ENCODE measurements around the gene GDPD5. TPM values are rescaled to one million over a fixed set of nuclear protein-coding genes. Genes with fewer than 3 reads are reported as not detected.

GDPD5 gene
- total and polyA plus RNA-seq, 10 of the 15 experiments (the other 5 are each of a cell fraction or from before 2014, with no cell fraction given), result 0.10 to 30.0 (median 6.7) TPM

DNA sequence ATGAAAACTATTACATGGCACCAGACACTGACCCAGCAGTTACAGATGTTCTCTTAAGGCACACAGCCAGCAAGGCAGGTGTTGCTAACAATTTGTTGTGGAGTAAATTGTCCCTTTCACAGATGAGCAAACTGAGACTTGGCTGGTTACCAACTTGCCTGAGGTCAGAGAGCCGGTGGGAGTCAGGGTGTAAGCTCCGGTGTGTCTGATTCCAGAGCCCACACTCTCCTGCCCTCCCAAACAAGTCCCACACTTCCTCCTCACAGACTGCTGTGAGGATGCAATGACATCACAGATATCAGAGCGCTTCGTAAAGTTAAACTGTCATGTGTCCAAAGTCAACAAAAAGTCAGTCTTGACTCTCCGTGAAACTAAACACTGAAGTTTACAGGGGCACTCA lies 12.5 kb downstream of the GDPD5 start:
- SMC1A ChIA-PET (ENCODE audit: uncharacterized antibody, unreplicated experiment), result no interaction called here
- H3K4me2 ChIP-seq (ENCODE audit: control insufficient read depth, insufficient read depth), result no peak overlapping the region
- no peaks in the 10 kb centered on the region; a peak in 1 of 4 replicates for H3K27me3 ChIP-seq (replicated peaks in 1 of 2; ENCODE audit: control insufficient read depth in 2 of 2, insufficient read depth in 2 of 2, low read length in 1 of 2)
- intact Hi-C loops (cut with micrococcal nuclease; ENCODE audit: unreplicated experiment) (no loop called here), in situ Hi-C loops (cut with MboI) (no loop called here)
- no peak overlapping the region for H3K27ac ChIP-seq (ENCODE audit: control insufficient read depth, insufficient read depth)
- CTCF ChIA-PET, result interaction anchor here (0.7 kb wide), 1 partner anchor 11 kb away, joined by 3 read pairs; no protein-coding TSS in a partner anchor
- H3K36me3 ChIP-seq (ENCODE audit: control insufficient read depth in 2 of 2, insufficient read depth in 2 of 2, low read length in 1 of 2), result no peaks in the 10 kb centered on the region
- no peak overlapping the region for H3K4me3 ChIP-seq
- RAD21 ChIA-PET (ENCODE audit: unreplicated experiment), result no interaction called here
- no peaks in the 10 kb centered on the region for H4K20me1 ChIP-seq (ENCODE audit: control insufficient read depth, insufficient read depth)
- FAIRE-seq (no peak), DNase-seq (ENCODE audit: low read depth, low spot score) (no peak), ATAC-seq (no peak)
- peaks cover 19% of the 10 kb centered on the region for H3K4me1 ChIP-seq (ENCODE audit: control insufficient read depth, insufficient read depth, low read length)
- no TSS peak for BruUV-seq (replicated peaks)
- WGBS (ENCODE audit: insufficient coverage, insufficient replicate concordance, low lambda C conversion rate, missing lambda C conversion rate), result 95% methylated on average over 5 of the region's 5 CpGs
- no peak overlapping the region for H3K9ac ChIP-seq (ENCODE audit: control insufficient read depth, insufficient read depth, low read length)
- POLR2A ChIA-PET, result no interaction called here
- no peaks in the 10 kb centered on the region for H3K79me2 ChIP-seq (ENCODE audit: control insufficient read depth, insufficient read depth, low read length)
- H3K9me3 ChIP-seq (replicated peaks; ENCODE audit: control insufficient read depth, insufficient read depth, low read length), result no peaks in the 10 kb centered on the region
- no peak overlapping the region for H2AFZ ChIP-seq (ENCODE audit: control insufficient read depth, low read depth, low read length)
- TF ChIP-seq YBX1 (IDR thresholded peaks at IDR 0.05) (no peak), CREB1 (IDR thresholded peaks at IDR 0.05; ENCODE audit: low read depth) (no peak), WRNIP1 (IDR thresholded peaks at IDR 0.05; ENCODE audit: borderline replicate concordance, low read depth, low read length) (no peak), BRCA1 (IDR thresholded peaks at IDR 0.05; ENCODE audit: low read depth, low read length) (no peak), ZNF24 (IDR thresholded peaks at IDR 0.05) (no peak)
- TF ChIP-seq, protein P1, sequence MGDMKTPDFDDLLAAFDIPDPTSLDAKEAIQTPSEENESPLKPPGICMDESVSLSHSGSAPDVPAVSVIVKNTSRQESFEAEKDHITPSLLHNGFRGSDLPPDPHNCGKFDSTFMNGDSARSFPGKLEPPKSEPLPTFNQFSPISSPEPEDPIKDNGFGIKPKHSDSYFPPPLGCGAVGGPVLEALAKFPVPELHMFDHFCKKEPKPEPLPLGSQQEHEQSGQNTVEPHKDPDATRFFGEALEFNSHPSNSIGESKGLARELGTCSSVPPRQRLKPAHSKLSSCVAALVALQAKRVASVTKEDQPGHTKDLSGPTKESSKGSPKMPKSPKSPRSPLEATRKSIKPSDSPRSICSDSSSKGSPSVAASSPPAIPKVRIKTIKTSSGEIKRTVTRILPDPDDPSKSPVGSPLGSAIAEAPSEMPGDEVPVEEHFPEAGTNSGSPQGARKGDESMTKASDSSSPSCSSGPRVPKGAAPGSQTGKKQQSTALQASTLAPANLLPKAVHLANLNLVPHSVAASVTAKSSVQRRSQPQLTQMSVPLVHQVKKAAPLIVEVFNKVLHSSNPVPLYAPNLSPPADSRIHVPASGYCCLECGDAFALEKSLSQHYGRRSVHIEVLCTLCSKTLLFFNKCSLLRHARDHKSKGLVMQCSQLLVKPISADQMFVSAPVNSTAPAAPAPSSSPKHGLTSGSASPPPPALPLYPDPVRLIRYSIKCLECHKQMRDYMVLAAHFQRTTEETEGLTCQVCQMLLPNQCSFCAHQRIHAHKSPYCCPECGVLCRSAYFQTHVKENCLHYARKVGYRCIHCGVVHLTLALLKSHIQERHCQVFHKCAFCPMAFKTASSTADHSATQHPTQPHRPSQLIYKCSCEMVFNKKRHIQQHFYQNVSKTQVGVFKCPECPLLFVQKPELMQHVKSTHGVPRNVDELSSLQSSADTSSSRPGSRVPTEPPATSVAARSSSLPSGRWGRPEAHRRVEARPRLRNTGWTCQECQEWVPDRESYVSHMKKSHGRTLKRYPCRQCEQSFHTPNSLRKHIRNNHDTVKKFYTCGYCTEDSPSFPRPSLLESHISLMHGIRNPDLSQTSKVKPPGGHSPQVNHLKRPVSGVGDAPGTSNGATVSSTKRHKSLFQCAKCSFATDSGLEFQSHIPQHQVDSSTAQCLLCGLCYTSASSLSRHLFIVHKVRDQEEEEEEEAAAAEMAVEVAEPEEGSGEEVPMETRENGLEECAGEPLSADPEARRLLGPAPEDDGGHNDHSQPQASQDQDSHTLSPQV (IDR thresholded peaks at IDR 0.05), result no peak
- TF ChIP-seq, protein P2, sequence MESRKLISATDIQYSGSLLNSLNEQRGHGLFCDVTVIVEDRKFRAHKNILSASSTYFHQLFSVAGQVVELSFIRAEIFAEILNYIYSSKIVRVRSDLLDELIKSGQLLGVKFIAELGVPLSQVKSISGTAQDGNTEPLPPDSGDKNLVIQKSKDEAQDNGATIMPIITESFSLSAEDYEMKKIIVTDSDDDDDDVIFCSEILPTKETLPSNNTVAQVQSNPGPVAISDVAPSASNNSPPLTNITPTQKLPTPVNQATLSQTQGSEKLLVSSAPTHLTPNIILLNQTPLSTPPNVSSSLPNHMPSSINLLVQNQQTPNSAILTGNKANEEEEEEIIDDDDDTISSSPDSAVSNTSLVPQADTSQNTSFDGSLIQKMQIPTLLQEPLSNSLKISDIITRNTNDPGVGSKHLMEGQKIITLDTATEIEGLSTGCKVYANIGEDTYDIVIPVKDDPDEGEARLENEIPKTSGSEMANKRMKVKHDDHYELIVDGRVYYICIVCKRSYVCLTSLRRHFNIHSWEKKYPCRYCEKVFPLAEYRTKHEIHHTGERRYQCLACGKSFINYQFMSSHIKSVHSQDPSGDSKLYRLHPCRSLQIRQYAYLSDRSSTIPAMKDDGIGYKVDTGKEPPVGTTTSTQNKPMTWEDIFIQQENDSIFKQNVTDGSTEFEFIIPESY (IDR thresholded peaks at IDR 0.05), result no peak
- TF ChIP-seq, protein P3, sequence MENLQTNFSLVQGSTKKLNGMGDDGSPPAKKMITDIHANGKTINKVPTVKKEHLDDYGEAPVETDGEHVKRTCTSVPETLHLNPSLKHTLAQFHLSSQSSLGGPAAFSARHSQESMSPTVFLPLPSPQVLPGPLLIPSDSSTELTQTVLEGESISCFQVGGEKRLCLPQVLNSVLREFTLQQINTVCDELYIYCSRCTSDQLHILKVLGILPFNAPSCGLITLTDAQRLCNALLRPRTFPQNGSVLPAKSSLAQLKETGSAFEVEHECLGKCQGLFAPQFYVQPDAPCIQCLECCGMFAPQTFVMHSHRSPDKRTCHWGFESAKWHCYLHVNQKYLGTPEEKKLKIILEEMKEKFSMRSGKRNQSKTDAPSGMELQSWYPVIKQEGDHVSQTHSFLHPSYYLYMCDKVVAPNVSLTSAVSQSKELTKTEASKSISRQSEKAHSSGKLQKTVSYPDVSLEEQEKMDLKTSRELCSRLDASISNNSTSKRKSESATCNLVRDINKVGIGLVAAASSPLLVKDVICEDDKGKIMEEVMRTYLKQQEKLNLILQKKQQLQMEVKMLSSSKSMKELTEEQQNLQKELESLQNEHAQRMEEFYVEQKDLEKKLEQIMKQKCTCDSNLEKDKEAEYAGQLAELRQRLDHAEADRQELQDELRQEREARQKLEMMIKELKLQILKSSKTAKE (IDR thresholded peaks at IDR 0.05; ENCODE audit: low read depth, poor library complexity, severe bottlenecking), result no peak
- TF ChIP-seq, protein P4, sequence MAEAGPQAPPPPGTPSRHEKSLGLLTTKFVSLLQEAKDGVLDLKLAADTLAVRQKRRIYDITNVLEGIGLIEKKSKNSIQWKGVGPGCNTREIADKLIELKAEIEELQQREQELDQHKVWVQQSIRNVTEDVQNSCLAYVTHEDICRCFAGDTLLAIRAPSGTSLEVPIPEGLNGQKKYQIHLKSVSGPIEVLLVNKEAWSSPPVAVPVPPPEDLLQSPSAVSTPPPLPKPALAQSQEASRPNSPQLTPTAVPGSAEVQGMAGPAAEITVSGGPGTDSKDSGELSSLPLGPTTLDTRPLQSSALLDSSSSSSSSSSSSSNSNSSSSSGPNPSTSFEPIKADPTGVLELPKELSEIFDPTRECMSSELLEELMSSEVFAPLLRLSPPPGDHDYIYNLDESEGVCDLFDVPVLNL (IDR thresholded peaks at IDR 0.05; ENCODE audit: low read depth, low read length), result no peak
- TF ChIP-seq, protein P5, sequence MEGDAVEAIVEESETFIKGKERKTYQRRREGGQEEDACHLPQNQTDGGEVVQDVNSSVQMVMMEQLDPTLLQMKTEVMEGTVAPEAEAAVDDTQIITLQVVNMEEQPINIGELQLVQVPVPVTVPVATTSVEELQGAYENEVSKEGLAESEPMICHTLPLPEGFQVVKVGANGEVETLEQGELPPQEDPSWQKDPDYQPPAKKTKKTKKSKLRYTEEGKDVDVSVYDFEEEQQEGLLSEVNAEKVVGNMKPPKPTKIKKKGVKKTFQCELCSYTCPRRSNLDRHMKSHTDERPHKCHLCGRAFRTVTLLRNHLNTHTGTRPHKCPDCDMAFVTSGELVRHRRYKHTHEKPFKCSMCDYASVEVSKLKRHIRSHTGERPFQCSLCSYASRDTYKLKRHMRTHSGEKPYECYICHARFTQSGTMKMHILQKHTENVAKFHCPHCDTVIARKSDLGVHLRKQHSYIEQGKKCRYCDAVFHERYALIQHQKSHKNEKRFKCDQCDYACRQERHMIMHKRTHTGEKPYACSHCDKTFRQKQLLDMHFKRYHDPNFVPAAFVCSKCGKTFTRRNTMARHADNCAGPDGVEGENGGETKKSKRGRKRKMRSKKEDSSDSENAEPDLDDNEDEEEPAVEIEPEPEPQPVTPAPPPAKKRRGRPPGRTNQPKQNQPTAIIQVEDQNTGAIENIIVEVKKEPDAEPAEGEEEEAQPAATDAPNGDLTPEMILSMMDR (IDR thresholded peaks at IDR 0.05 in 2 of 3, conservative IDR thresholded peaks at IDR 0.05 in 1 of 3; ENCODE audit: control insufficient read depth in 2 of 3, extremely low read depth in 1 of 3, insufficient read depth in 1 of 3, low read depth in 3 of 3, low read length in 3 of 3), result no peak
- TF ChIP-seq, protein P6, sequence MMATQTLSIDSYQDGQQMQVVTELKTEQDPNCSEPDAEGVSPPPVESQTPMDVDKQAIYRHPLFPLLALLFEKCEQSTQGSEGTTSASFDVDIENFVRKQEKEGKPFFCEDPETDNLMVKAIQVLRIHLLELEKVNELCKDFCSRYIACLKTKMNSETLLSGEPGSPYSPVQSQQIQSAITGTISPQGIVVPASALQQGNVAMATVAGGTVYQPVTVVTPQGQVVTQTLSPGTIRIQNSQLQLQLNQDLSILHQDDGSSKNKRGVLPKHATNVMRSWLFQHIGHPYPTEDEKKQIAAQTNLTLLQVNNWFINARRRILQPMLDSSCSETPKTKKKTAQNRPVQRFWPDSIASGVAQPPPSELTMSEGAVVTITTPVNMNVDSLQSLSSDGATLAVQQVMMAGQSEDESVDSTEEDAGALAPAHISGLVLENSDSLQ (IDR thresholded peaks at IDR 0.05), result no peak
